Tibial nerve (tissue), 4 donors: ENCODE measurements around the gene WDR70. TPM values are rescaled to one million over a fixed set of nuclear protein-coding genes. Genes with fewer than 3 reads are reported as not detected.
"Not testable (repeated sequence)": the region's sequence is repeated elsewhere in the genome, so short reads cannot be mapped to it uniquely, and the experiment has no call there.

Source experiments
- DNase-seq, 2 donors: peaks; one replicate each; pipeline ENCODE4 v3.0.0-alpha.2; 2019; ENCODE audit warnings: low spot score in 2 of 2
- H3K27ac ChIP-seq, 4 donors: fragments of 200-600 bp; sonication (generic) in 3 of 4; one replicate each; pipeline ENCODE4 v1.5.1; 2017 to 2019; ENCODE audit warnings: mild to moderate bottlenecking in 1 of 4
- H3K27me3 ChIP-seq, 2 donors: fragments of 200-600 bp; sonication (generic) in 1 of 2; one replicate each; pipeline versions ENCODE4 v1.5.1 to v1.6.0; 2017 to 2019
- H3K36me3 ChIP-seq, 3 donors: fragments of 200-600 bp; sonication (generic); one replicate each; pipeline ENCODE4 v1.5.1; 2018 to 2019
- H3K4me1 ChIP-seq, 4 donors: fragments of 200-600 bp; sonication (generic) in 3 of 4; one replicate each; pipeline ENCODE4 v1.5.1; 2017 to 2019
- H3K4me3 ChIP-seq, 4 donors: fragments of 200-600 bp; sonication (generic) in 3 of 4; one replicate each; pipeline ENCODE4 v1.5.1; 2017 to 2019; ENCODE audit warnings: mild to moderate bottlenecking in 1 of 4, moderate library complexity in 1 of 4
- H3K9me3 ChIP-seq, 4 donors: fragments of 200-600 bp; sonication (generic) in 3 of 4; one replicate each; pipeline ENCODE4 v1.5.1; 2017 to 2019
- EP300 ChIP-seq, 2 donors: sonication (generic); formaldehyde crosslinking; IDR thresholded peaks; one replicate each; pipeline ENCODE4 v1.6.1; 2017; ENCODE audit warnings: antibody characterized with exemption in 2 of 2, mild to moderate bottlenecking in 1 of 2
- POLR2A ChIP-seq, 2 donors: fragments of 450-650 bp; IDR thresholded peaks; one replicate each; pipeline ENCODE4 v1.6.1; 2017; ENCODE audit warnings: antibody characterized with exemption in 2 of 2, mild to moderate bottlenecking in 2 of 2, moderate library complexity in 2 of 2
- WGBS, 2 donors: methylation state at CpG; one replicate each; pipeline ENCODE4 v1.1.5; 2018; 5-methylcytosine and 5-hydroxymethylcytosine counted together
- total RNA-seq, 4 donors: library from RNA; depleted of rRNA; stranded (reverse); fragments of >200 nt; gene quantifications; one replicate each; pipeline ENCODE4 v1.1.0, GENCODE V29; 2016
- TF ChIP-seq, protein P1 (sequence below), 5 experiments: fragments of 200-600 bp in 3 of 5; fragments of 450-650 bp in 2 of 5; sonication (generic) in 3 of 5; IDR thresholded peaks; one replicate each; pipeline ENCODE4 v1.5.1; 2016 to 2019; ENCODE audit warnings: antibody characterized with exemption in 5 of 5, mild to moderate bottlenecking in 3 of 5, moderate library complexity in 2 of 5

WDR70 gene
- total RNA-seq, 4 donors from 2014 or later = 35.1 to 68.6 (median 47.4) TPM

- H3K27ac ChIP-seq, H3K27me3 ChIP-seq, H3K9me3 ChIP-seq, DNase-seq, H3K36me3 ChIP-seq, H3K4me1 ChIP-seq, H3K4me3 ChIP-seq: not testable (repeated sequence)
- WGBS, 2 donors = 98 to 99% methylated on average over 4 of the region's 4 CpGs
Observed at GRCh38 chr5:37679903-37680302, 300.8 kb downstream of the WDR70 start.

DNA sequence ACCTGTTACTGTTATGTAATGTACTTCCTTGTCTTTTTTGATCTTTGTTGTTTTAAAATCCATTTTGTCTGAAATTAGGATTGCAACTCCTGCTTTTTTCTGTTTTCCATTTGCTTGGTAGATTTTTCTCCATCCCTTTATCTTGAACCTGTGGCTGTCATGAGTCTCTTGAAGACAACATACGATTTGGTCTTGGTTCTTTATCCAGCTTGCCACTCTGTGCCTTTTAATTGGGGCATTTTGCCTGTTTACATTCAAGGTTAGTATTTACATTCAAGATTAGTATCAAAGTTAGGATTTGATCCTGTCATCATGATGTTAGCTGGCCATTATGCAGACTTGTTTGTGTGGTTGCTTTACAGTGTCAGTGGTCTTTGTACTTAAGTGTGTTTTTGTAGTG is 304.0 kb downstream of the WDR70 start:
- Histone ChIP-seq H3K4me1 (no peaks in the 10 kb centered on the region), H3K9me3 (peaks cover 0 to 6% (median 0%) of the 10 kb centered on the region in 4 donors), H3K27ac (no peak overlapping the region), H3K4me3 (no peak overlapping the region), H3K36me3 (no peaks in the 10 kb centered on the region), H3K27me3 (no peaks in the 10 kb centered on the region)
- TF ChIP-seq, protein P1, sequence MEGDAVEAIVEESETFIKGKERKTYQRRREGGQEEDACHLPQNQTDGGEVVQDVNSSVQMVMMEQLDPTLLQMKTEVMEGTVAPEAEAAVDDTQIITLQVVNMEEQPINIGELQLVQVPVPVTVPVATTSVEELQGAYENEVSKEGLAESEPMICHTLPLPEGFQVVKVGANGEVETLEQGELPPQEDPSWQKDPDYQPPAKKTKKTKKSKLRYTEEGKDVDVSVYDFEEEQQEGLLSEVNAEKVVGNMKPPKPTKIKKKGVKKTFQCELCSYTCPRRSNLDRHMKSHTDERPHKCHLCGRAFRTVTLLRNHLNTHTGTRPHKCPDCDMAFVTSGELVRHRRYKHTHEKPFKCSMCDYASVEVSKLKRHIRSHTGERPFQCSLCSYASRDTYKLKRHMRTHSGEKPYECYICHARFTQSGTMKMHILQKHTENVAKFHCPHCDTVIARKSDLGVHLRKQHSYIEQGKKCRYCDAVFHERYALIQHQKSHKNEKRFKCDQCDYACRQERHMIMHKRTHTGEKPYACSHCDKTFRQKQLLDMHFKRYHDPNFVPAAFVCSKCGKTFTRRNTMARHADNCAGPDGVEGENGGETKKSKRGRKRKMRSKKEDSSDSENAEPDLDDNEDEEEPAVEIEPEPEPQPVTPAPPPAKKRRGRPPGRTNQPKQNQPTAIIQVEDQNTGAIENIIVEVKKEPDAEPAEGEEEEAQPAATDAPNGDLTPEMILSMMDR (IDR thresholded peaks at IDR 0.05) = no peak
- DNase-seq = no peak
- 91 to 100% methylated on average over 1 of the region's 1 CpG for WGBS, 2 donors

- no peaks in the 10 kb centered on the region for H3K27me3 ChIP-seq
- TF ChIP-seq POLR2A (IDR thresholded peaks at IDR 0.05) (no peak), EP300 (IDR thresholded peaks at IDR 0.05) (no peak)
- TF ChIP-seq, protein P1 (IDR thresholded peaks at IDR 0.05) = no peak
- peaks cover 0 to 6% (median 0%) of the 10 kb centered on the region in 4 donors for H3K9me3 ChIP-seq
- WGBS, 2 donors = 94 to 100% methylated on average over 3 of the region's 3 CpGs
- H3K4me1 ChIP-seq = no peaks in the 10 kb centered on the region
- no peak overlapping the region for H3K27ac ChIP-seq
- no peak for DNase-seq
- H3K4me3 ChIP-seq = no peak overlapping the region
- no peaks in the 10 kb centered on the region for H3K36me3 ChIP-seq
Observed at GRCh38 chr5:37685211-37685610, 306.1 kb downstream of the WDR70 start.

GRCh38 chr5:37685816-37686215 is 306.7 kb downstream of the WDR70 start:
- 98 to 99% methylated on average over 7 of the region's 7 CpGs for WGBS, 2 donors
- Histone ChIP-seq H3K9me3 (peaks cover 0 to 6% (median 0%) of the 10 kb centered on the region in 4 donors), H3K36me3 (no peaks in the 10 kb centered on the region), H3K27ac (no peak overlapping the region), H3K4me1 (no peaks in the 10 kb centered on the region), H3K4me3 (no peak overlapping the region), H3K27me3 (no peaks in the 10 kb centered on the region)
- DNase-seq = no peak
- no peak for TF ChIP-seq POLR2A (IDR thresholded peaks at IDR 0.05)
- no peak for TF ChIP-seq EP300 (IDR thresholded peaks at IDR 0.05)
- TF ChIP-seq, protein P1 (IDR thresholded peaks at IDR 0.05) = no peak

DNA sequence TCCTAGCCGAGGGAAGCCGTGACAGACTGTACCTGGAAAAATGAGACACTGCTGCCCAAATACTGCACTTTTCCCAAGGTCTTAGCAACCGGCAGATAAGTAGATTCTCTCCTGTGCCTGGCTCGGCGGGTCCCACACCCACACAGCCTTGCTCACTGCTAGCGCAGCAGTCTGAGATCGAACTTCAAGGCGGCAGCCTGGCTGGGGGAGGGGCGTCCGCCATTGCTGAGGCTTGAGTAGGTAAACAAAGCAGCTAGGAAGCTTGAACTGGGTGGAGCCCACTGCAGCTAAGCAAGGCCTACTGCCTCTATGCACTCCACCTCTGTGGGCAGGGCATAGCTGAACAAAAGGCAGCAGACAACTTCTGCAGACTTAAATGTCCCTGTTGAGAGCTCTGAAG is 309.8 kb downstream of the WDR70 start:
- not testable (repeated sequence) for H3K27ac ChIP-seq, H3K27me3 ChIP-seq, H3K4me3 ChIP-seq, H3K36me3 ChIP-seq, H3K4me1 ChIP-seq, DNase-seq, H3K9me3 ChIP-seq
- WGBS, 2 donors = 93 to 94% methylated on average over 10 of the region's 10 CpGs

GRCh38 chr5:37694333-37694732 is 315.2 kb downstream of the WDR70 start:
- not testable (repeated sequence) for H3K27me3 ChIP-seq, DNase-seq, H3K4me1 ChIP-seq, H3K4me3 ChIP-seq, H3K27ac ChIP-seq
- H3K36me3 ChIP-seq = peaks cover 0 to 10% (median 0%) of the 10 kb centered on the region in 3 donors
- WGBS, 2 donors = 95 to 98% methylated on average over 5 of the region's 5 CpGs
- peaks cover 0 to 13% (median 0%) of the 10 kb centered on the region in 4 donors for H3K9me3 ChIP-seq

DNA sequence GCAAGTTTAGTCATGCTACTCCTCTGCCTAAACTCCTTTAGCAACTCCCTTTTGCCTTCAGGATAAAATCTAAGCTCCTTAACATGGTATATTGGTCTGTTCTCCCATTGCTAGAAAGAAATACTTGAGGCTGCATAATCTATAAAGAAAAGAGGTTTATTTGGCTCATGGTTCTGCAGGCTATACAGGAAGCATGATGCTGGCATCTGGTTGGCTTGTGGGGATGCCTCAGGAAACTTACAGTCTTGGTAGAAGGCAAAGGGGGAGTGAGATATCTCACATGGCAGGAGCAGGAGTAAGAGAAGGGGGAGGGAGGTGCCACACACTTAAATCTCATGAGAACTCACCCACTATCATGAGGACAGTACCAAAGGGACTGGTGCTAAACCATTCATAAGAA is 315.7 kb downstream of the WDR70 start:
- Histone ChIP-seq H3K9me3 (peaks cover 0 to 13% (median 0%) of the 10 kb centered on the region in 4 donors), H3K27me3 (no peaks in the 10 kb centered on the region), H3K27ac (no peak overlapping the region), H3K4me1 (no peaks in the 10 kb centered on the region), H3K36me3 (peaks cover 0 to 16% (median 0%) of the 10 kb centered on the region in 3 donors), H3K4me3 (no peak overlapping the region)
- TF ChIP-seq EP300 (IDR thresholded peaks at IDR 0.05) = no peak
- no peak for TF ChIP-seq POLR2A (IDR thresholded peaks at IDR 0.05)
- TF ChIP-seq, protein P1 (IDR thresholded peaks at IDR 0.05) = no peak
- DNase-seq = no peak
